ENCODE results near the gene UTP4.
"Not testable (repeated sequence)": the region's sequence is repeated elsewhere in the genome, so short reads cannot be mapped to it uniquely, and the experiment has no call there.

The UTP4 gene

DNA sequence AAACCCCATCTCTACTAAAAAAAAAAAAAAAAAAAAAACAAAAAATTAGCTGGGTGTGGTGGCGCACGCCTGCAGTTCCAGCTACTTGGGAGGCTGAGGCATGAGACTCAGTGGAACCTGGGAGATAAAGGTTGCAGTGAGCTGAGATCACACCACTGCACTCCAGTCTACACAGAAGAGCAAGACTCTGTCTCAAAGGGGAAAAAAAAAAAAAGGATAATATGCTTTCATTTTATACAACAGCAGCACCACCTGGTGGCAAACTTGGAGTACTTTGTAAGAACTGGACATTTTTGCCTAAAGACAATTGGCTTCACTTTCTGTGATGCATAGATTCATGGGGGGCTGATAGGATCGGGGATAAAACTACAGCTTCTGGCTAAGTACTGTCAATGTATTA is 8.5 kb upstream of the UTP4 start:
- no peak overlapping the region for H2AK5ac ChIP-seq (ENCODE audit: low read length)
- H3K9ac ChIP-seq (ENCODE audit: low read length): no peak overlapping the region
- no CpG with 5 or more reads among the region's 3 CpGs for WGBS (ENCODE audit: extremely low coverage, insufficient coverage, insufficient read length)
- H2BK120ac ChIP-seq (ENCODE audit: insufficient read depth, low read length, poor library complexity): no peak overlapping the region
- H3K9me3 ChIP-seq (ENCODE audit: insufficient read depth, low read depth, low read length): no peaks in the 10 kb centered on the region
- H3K79me2 ChIP-seq (ENCODE audit: control insufficient read depth, insufficient read depth, low read length, poor library complexity): no peaks in the 10 kb centered on the region
- H3K27ac ChIP-seq (ENCODE audit: low read depth, low read length): no peak overlapping the region
- no peak overlapping the region for H4K91ac ChIP-seq (ENCODE audit: low read depth, low read length)
- H3K14ac ChIP-seq (ENCODE audit: low read length): no peak overlapping the region
- H2AFZ ChIP-seq (ENCODE audit: insufficient read depth, low read length, poor library complexity): no peak overlapping the region
- peak; percentile 37 to 92 for DNase-seq
- H3K18ac ChIP-seq (ENCODE audit: low read length): no peak overlapping the region
- H3K4ac ChIP-seq (ENCODE audit: low read depth, low read length): no peak overlapping the region
- no peak overlapping the region for H2BK5ac ChIP-seq (ENCODE audit: low read depth, low read length, poor library complexity)
- peaks cover 27% of the 10 kb centered on the region in 2 experiments for H3K36me3 ChIP-seq (ENCODE audit: control insufficient read depth in 1 of 2, insufficient read depth in 2 of 2, low read length in 2 of 2)
- no peak overlapping the region for H4K12ac ChIP-seq (ENCODE audit: low read depth, low read length)
- H3K23ac ChIP-seq (ENCODE audit: low read length): no peak overlapping the region
- no peaks in the 10 kb centered on the region for H3K79me1 ChIP-seq (ENCODE audit: low read length)
- no peaks in the 10 kb centered on the region for H3K4me1 ChIP-seq (ENCODE audit: control insufficient read depth in 1 of 2, insufficient read depth in 2 of 2, low read length in 2 of 2)
- no peak overlapping the region for H4K8ac ChIP-seq (ENCODE audit: low read depth, low read length)
- no peak overlapping the region for H2BK12ac ChIP-seq (ENCODE audit: low read length)
- no peak overlapping the region for H3K4me3 ChIP-seq (ENCODE audit: low read depth, low read length)
- no peaks in the 10 kb centered on the region for H3K27me3 ChIP-seq (ENCODE audit: insufficient read depth, low read length)
- H3K4me2 ChIP-seq (ENCODE audit: low read length): no peak overlapping the region

DNA sequence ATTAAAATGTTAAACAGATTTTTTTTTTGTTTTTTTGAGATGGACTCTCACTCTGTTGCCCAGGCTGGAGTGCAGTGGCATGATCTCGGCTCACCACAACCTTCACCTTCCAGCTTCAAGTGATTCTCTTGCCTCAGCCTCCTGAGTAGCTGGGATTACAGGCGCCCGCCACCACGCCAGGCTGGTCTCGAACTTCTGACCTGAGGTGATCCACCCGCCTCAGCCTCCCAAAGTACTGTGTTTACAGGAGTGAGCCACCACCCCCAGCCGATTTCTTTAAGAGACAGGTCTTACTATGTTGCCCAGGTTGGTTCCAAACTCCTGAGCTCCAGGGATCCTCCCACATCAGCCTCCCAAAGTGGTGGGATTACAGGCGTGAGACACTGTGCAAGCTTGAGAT is 8.0 kb upstream of the UTP4 start:
- H3K27me3 ChIP-seq (ENCODE audit: insufficient read depth, low read length); H3K4ac ChIP-seq (ENCODE audit: low read depth, low read length); H2AFZ ChIP-seq (ENCODE audit: insufficient read depth, low read length, poor library complexity); H2AK5ac ChIP-seq (ENCODE audit: low read length); H4K12ac ChIP-seq (ENCODE audit: low read depth, low read length); H2BK12ac ChIP-seq (ENCODE audit: low read length); H3K9ac ChIP-seq (ENCODE audit: low read length); H2BK5ac ChIP-seq (ENCODE audit: low read depth, low read length, poor library complexity); H3K79me2 ChIP-seq (ENCODE audit: control insufficient read depth, insufficient read depth, low read length, poor library complexity); H3K18ac ChIP-seq (ENCODE audit: low read length); H3K9me3 ChIP-seq (ENCODE audit: insufficient read depth, low read depth, low read length); H3K4me2 ChIP-seq (ENCODE audit: low read length); H3K4me1 ChIP-seq (ENCODE audit: control insufficient read depth in 1 of 2, insufficient read depth in 2 of 2, low read length in 2 of 2); H3K27ac ChIP-seq (ENCODE audit: low read depth, low read length); H3K23ac ChIP-seq (ENCODE audit: low read length); H3K14ac ChIP-seq (ENCODE audit: low read length); H3K4me3 ChIP-seq (ENCODE audit: low read depth, low read length); H4K91ac ChIP-seq (ENCODE audit: low read depth, low read length); H2BK120ac ChIP-seq (ENCODE audit: insufficient read depth, low read length, poor library complexity); H3K79me1 ChIP-seq (ENCODE audit: low read length); H4K8ac ChIP-seq (ENCODE audit: low read depth, low read length): not testable (repeated sequence)
- DNase-seq: peak in 1 of 2 donors; percentile 40
- H3K36me3 ChIP-seq (ENCODE audit: control insufficient read depth in 1 of 2, insufficient read depth in 2 of 2, low read length in 2 of 2): peaks cover 22 to 24% of the 10 kb centered on the region in 2 experiments
- no CpG with 5 or more reads among the region's 8 CpGs for WGBS (ENCODE audit: extremely low coverage, insufficient coverage, insufficient read length)

DNA sequence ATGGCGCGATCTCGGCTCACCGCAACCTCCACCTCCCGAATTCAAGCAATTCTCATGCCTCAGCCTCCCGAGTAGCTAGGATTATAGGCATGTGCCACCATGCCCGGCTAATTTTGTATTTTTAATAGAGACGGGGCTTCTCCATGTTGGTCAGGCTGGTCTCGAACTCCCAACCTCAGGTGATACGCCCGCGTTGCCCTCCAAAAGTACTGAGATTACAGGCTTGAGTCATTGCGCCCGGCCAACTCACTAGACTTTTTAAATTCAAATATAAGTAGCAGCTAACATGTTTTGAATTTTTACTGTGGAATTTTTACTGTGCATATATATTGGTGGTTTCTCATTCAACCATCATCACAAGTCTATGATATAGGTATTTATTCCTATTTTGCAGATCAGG is 7.5 kb upstream of the UTP4 start:
- H3K27ac ChIP-seq (ENCODE audit: low read depth, low read length); H4K8ac ChIP-seq (ENCODE audit: low read depth, low read length); H3K27me3 ChIP-seq (ENCODE audit: insufficient read depth, low read length); H2BK120ac ChIP-seq (ENCODE audit: insufficient read depth, low read length, poor library complexity); H2BK12ac ChIP-seq (ENCODE audit: low read length); H3K9me3 ChIP-seq (ENCODE audit: insufficient read depth, low read depth, low read length); H3K79me2 ChIP-seq (ENCODE audit: control insufficient read depth, insufficient read depth, low read length, poor library complexity); H3K4me1 ChIP-seq (ENCODE audit: control insufficient read depth in 1 of 2, insufficient read depth in 2 of 2, low read length in 2 of 2); H3K4ac ChIP-seq (ENCODE audit: low read depth, low read length); H3K9ac ChIP-seq (ENCODE audit: low read length); H3K18ac ChIP-seq (ENCODE audit: low read length); H3K14ac ChIP-seq (ENCODE audit: low read length); DNase-seq; H2BK5ac ChIP-seq (ENCODE audit: low read depth, low read length, poor library complexity); H3K23ac ChIP-seq (ENCODE audit: low read length); H3K79me1 ChIP-seq (ENCODE audit: low read length); H3K4me2 ChIP-seq (ENCODE audit: low read length); H2AK5ac ChIP-seq (ENCODE audit: low read length); H4K91ac ChIP-seq (ENCODE audit: low read depth, low read length); H2AFZ ChIP-seq (ENCODE audit: insufficient read depth, low read length, poor library complexity); H3K4me3 ChIP-seq (ENCODE audit: low read depth, low read length); H4K12ac ChIP-seq (ENCODE audit: low read depth, low read length): not testable (repeated sequence)
- H3K36me3 ChIP-seq (ENCODE audit: control insufficient read depth in 1 of 2, insufficient read depth in 2 of 2, low read length in 2 of 2): peaks cover 16 to 18% of the 10 kb centered on the region in 2 experiments
- WGBS (ENCODE audit: extremely low coverage, insufficient coverage, insufficient read length): no CpG with 5 or more reads among the region's 14 CpGs

DNA sequence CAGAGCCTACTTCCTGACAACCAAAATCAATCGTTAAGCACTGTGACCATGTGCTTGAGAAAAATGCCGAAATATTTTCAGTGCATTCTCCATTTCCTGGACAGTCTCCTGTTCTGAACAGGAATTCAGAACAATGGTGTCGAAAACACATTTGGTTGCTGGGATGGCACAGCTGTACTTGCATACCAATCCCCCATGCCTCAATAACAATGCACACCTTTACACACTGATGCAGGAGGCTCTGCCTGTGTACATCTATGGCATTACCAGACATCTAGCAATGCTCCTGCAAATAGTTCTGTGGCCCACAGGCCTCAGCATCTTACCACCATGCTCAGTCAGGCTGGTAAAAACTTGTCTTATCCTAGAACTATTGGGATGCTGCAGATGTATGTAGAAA is 6.2 kb upstream of the UTP4 start:
- DNase-seq: no peak
- WGBS (ENCODE audit: extremely low coverage, insufficient coverage, insufficient read length): no CpG with 5 or more reads among the region's 3 CpGs
- H3K27me3 ChIP-seq (ENCODE audit: insufficient read depth, low read length): no peaks in the 10 kb centered on the region
- H4K91ac ChIP-seq (ENCODE audit: low read depth, low read length): no peak overlapping the region
- H2AFZ ChIP-seq (ENCODE audit: insufficient read depth, low read length, poor library complexity): no peak overlapping the region
- no peak overlapping the region for H3K27ac ChIP-seq (ENCODE audit: low read depth, low read length)
- no peak overlapping the region for H2BK5ac ChIP-seq (ENCODE audit: low read depth, low read length, poor library complexity)
- peaks cover 4 to 7% of the 10 kb centered on the region in 2 experiments for H3K36me3 ChIP-seq (ENCODE audit: control insufficient read depth in 1 of 2, insufficient read depth in 2 of 2, low read length in 2 of 2)
- H3K79me2 ChIP-seq (ENCODE audit: control insufficient read depth, insufficient read depth, low read length, poor library complexity): peaks cover 4% of the 10 kb centered on the region
- no peak overlapping the region for H2BK120ac ChIP-seq (ENCODE audit: insufficient read depth, low read length, poor library complexity)
- no peak overlapping the region for H2AK5ac ChIP-seq (ENCODE audit: low read length)
- H3K4me1 ChIP-seq (ENCODE audit: control insufficient read depth in 1 of 2, insufficient read depth in 2 of 2, low read length in 2 of 2): no peaks in the 10 kb centered on the region
- no peak overlapping the region for H3K4ac ChIP-seq (ENCODE audit: low read depth, low read length)
- H3K23ac ChIP-seq (ENCODE audit: low read length): no peak overlapping the region
- H3K4me3 ChIP-seq (ENCODE audit: low read depth, low read length): no peak overlapping the region
- no peak overlapping the region for H2BK12ac ChIP-seq (ENCODE audit: low read length)
- H3K9ac ChIP-seq (ENCODE audit: low read length): no peak overlapping the region
- H4K8ac ChIP-seq (ENCODE audit: low read depth, low read length): no peak overlapping the region
- H3K18ac ChIP-seq (ENCODE audit: low read length): no peak overlapping the region
- H3K9me3 ChIP-seq (ENCODE audit: insufficient read depth, low read depth, low read length): no peaks in the 10 kb centered on the region
- H4K12ac ChIP-seq (ENCODE audit: low read depth, low read length): no peak overlapping the region
- H3K79me1 ChIP-seq (ENCODE audit: low read length): no peaks in the 10 kb centered on the region
- H3K4me2 ChIP-seq (ENCODE audit: low read length): no peak overlapping the region
- no peak overlapping the region for H3K14ac ChIP-seq (ENCODE audit: low read length)
